Measurements from ENCODE around the gene STARD9.

GRCh38 chr15:42553554-42553953, 21.9 kb upstream of the STARD9 start:
- TF ChIP-seq PAX8 (CRISPR knock-in tag; IDR thresholded peaks at IDR 0.05; ENCODE audit: borderline replicate concordance), result no peak
- no peak for TF ChIP-seq MEIS2 (CRISPR knock-in tag; IDR thresholded peaks at IDR 0.05)
- TF ChIP-seq, protein P1, sequence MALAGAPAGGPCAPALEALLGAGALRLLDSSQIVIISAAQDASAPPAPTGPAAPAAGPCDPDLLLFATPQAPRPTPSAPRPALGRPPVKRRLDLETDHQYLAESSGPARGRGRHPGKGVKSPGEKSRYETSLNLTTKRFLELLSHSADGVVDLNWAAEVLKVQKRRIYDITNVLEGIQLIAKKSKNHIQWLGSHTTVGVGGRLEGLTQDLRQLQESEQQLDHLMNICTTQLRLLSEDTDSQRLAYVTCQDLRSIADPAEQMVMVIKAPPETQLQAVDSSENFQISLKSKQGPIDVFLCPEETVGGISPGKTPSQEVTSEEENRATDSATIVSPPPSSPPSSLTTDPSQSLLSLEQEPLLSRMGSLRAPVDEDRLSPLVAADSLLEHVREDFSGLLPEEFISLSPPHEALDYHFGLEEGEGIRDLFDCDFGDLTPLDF (CRISPR knock-in tag; IDR thresholded peaks at IDR 0.05), result no peak
- TF ChIP-seq ZNF121 (CRISPR knock-in tag; IDR thresholded peaks at IDR 0.05), result no peak
- no peak for TF ChIP-seq ZNF724P (CRISPR knock-in tag; IDR thresholded peaks at IDR 0.05; ENCODE audit: borderline replicate concordance)
- no peak for TF ChIP-seq TAF1 (CRISPR knock-in tag; IDR thresholded peaks at IDR 0.05)
- no peak for TF ChIP-seq EZH2 (conservative IDR thresholded peaks at IDR 0.05; ENCODE audit: low read depth, low read length)
